Activated CD4-positive, CD25-positive, alpha-beta regulatory T cell (primary cell): Measurements from ENCODE around the gene CABP4.
"Not testable (repeated sequence)": the region's sequence is repeated elsewhere in the genome, so short reads cannot be mapped to it uniquely, and the experiment has no call there.

Source experiments
- DNase-seq, 4 experiments: peaks; one replicate each; lab custom pipeline; 2025; lab: John Stamatoyannopoulos, UW

Gene CABP4

DNA sequence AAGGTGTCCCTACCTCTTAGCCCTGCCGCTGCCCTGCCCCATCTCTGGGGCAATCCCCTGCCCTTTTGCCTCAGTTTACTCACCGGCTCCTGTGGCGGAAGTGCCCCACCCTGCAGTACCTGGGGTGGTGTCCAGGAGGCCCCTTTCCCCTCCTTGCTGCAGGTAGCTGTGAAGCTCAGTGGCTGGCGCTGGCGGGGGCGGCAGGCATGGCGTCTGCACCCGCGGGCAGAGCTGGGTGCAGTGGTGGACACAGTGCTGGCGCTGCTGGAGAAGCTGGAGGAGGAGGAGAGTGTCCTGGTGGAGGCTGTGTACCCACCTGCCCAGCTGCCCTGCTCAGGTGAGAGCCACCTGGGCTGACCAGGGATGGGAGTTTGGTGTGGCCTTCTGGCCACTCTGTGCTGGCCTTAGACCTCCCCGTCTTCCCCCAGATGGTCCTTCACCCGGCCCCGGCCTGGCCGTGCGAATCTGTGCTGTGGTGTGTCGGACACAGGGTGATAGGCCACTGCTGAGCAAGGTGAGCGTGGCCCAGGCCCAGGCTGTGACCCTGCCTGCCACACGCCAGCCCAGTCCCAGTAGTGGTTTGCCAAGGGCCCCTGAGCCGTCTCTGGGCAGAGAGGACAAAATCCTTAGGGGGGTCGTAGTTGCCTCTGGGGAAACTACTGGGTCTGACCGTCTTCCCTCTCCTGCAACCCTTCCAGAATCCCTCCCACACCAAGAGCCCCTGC, 35.7 kb upstream of the CABP4 start:
- DNase-seq = no peak

DNA sequence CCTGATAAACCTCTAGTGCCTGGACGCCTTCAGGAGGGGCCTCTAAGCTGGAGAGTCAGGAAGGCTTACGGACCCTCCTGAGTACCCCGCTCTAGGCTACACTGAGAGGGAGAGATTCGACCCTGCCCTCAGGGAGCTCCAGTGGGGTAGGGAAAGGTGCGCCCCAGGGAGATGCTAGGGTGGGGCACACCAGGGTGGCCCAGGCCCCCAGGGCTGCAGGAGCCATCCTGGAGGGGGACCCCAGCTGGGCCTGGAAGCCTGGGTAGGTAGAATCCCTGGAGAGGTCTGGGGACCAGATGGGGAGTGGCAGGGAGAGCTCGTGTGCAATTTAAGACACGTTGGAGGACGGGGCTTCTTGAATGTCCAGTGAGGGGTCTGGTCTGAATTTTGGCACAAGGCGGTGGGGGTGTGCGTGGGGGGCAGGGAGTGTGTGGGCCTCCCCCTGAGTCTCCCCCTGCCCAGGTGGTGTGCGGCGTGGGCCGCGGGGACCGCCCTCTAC, 35.0 kb upstream of the CABP4 start:
- DNase-seq = no peak

DNA sequence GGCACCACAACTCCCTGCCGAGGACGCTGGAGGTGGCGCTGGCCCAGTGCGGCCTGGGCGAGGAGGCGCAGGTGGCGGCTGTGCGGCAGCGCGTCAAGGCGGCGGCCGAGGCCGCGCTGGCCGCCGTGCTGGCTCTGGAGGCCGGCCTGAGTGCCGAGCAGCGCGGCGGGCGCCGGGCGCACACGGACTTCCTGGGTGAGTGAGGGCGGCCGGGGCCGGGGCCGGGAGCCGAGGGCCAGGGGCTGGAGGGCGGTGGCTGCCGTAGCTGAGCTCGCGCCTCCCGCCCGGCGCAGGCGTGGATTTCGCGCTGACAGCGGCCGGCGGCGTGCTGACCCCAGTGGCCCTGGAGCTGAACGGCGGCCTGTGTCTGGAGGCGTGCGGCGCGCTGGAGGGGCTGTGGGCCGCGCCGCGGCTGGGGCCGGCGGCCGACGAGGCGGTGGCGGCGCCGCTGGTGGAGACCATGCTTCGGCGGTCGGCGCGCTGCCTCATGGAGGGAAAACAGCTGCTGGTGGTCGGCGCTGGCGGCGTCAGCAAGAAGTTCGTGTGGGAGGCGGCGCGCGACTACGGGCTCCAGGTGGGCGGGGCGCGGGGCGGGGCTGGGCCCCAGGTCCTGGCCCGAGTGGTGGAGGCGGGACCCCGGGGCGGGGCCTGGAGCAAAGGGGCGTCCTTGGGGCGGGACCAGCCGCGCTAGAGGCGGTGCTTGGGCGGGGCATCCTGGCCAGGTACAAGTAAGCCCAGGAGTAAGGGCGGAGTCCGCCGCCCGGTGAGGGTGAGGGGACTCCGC, 34.3 kb upstream of the CABP4 start:
- peak; percentile 98 to 99 (median 99) for DNase-seq

DNA sequence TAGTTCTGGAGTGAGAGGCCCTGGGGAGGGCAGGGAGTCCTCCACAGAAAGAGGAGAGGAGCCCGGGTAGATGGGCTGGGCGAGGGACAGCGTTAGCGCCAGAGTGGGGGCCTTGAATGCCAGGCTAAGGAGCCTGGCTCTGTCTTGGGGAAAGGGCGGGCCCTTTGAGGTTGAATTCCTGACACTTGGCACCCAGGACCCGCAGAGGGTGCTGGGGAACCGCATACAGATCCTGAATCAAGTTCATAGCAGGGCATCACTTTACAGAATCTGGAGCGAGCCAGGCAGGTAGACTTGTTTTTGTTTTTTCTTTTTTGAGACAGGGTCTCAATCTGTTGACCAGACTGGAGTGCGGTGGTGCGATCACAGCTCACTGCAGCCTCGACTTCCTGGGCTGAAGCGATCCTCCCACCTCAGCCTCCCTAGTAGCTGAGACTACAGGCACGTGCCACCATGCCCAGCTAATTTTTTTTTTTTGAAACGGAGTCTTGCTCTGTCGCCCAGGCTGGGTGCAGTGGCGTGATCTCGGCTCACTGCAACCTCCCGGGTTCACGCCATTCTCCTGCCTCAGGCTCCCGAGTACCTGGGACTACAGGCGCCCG, 33.6 kb upstream of the CABP4 start:
- DNase-seq = no peak

DNA sequence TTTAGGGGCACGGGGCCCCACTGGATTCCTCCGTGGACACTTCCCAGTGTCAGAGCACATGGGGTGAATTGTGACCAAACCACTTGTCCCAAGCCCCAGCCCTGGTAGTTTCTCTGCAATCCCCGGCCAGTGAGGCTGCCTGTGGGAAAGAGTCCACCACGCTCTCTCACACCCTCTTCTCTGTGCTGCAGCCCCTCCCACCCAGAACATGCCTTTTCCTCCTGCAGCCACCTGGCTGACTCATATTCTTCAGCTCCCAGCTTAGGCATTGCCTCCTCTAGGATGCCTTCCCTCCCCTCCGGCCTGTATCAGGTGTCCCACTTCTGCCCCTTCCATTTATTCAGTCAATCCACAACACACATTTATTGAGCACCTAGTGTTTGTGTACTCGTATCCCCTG, 32.3 kb upstream of the CABP4 start:
- DNase-seq = no peak

DNA sequence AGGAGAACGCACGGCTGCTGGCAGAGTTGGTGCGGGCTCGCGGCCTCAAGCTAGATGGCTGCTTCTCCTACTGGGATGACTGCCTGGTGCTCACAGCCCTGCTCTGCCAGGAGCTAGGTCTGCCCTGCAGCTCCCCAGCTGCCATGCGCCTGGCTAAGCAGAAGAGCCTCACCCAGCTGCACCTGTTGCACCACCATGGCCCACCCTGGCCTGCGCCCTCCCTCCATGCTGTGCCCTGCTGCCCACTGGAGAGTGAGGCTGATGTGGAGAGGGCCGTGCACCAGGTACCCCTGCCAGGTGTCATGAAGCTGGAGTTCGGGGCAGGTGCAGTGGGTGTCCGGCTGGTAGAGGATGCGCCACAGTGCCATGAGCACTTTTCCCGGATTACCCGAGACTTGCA, 31.7 kb upstream of the CABP4 start:
- DNase-seq = no peak

DNA sequence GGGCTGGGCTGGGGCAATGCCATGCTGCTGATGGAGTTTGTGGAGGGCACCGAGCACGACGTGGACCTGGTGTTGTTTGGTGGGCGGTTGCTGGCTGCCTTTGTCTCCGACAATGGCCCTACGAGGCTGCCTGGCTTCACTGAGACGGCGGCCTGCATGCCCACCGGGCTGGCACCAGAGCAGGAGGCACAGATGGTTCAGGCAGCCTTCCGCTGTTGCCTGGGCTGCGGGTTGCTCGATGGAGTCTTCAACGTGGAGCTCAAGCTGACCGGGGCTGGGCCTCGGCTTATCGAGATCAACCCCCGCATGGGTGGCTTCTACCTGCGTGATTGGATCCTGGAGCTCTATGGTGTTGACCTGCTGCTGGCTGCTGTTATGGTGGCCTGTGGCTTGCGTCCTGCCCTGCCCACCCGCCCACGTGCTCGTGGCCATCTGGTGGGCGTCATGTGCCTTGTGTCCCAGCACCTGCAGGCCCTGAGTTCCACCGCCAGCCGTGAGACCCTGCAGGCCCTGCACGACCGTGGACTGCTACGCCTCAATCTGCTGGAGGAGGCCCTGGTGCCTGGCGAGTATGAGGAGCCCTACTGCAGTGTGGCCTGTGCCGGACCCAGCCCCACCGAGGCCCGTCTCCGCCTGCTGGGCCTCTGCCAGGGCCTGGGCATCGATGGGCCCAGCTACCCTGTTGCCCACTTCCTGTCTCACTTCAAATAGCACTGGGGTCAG, 31.1 kb upstream of the CABP4 start:
- no peak for DNase-seq

DNA sequence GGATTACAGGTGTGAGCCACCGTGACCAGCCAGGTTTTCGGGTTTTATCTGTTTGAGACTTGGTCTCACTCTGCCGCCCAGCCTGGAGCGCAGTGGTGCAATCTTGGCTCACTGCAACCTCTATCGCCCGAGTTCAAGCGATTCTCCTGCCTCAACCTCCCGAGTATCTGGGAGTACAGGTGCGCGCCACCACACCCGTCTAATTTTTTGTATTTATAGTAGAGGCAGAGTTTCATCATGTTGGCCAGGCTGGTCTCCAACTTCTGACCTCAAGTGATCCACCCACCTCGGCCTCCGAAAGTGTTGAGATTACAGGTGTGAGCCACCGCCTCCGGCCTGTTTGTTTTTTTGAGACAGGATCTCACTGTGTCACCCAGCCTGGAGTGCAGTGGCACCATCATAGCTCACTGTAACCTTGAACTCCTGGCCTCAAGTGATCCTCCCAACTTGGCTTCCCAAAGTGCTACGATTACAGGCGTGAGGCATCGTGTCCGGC, 27.7 kb upstream of the CABP4 start:
- DNase-seq = not testable (repeated sequence)

DNA sequence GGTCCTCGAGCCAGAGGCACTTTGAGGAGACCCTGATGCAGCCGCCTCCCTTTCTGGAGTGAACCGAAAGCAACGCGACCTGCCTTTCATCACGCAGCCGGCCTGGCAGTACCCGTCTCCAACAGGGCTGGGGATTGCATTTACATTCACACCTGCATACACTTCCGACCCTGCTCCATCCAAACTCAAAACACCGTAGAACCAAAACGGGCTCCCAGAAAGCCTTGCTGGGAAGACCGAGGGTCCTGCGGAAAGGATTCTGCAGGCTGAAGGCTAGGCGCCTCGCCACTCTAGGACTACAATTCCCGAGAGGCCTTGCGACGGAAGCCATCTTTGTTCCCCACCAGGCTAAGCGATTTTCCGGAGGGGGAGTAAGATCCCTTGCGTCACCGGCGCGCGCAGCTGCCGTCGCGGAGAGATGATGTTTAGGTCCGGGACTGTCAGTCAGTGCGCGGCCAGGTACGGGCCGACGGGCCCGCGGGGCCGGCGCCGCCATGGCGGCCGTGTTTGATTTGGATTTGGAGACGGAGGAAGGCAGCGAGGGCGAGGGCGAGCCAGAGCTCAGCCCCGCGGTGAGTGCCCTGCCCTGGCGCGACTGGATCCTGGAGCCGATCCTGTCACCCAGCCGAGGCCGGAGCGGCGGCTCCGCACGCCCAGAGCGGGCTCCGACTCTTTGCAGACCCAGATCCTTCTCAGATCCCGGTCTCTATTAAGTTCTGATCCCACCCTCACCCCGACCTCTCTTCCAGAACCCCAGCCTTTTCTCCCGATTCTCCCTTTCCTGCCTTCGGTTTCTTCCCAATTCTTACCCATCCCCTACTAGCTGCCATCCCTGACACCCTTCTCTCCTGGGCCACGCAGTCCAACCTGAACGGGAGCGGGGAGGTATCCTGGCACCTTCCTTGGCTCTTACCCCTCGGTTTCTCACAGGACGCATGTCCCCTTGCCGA, 26.8 kb upstream of the CABP4 start, which contains the start of gene RPS6KB2:
TSS of gene RPS6KB2 (plus strand) at position 443 of the 950 bp plus-strand sequence. CDS start at position 495, 52 bp downstream.
- peak; percentile 94 to 99 (median 98) for DNase-seq

DNA sequence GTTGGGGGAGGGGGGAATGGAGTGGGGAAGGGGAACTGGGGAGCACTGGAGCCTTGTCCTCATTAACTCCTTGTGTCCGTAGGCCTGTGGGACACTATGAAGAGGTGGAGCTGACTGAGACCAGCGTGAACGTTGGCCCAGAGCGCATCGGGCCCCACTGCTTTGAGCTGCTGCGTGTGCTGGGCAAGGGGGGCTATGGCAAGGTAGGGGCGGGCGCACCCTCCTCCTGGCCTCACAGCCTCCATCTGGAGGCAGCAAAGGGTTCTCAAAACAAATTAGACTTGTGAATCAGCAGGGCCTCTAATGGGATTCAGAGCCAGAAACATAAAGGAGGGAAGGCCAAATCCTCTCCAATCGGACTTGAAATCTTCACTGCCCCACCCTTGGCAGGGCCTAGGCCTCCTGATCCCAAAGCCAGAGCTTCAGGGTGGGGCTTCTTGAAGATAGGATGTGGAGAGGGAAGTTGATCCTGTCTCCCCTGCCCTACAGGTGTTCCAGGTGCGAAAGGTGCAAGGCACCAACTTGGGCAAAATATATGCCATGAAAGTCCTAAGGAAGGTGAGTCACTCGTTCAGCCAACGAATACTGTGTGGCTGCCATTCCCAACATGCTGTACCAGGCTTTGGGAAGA, 26.0 kb upstream of the CABP4 start:
- no peak for DNase-seq

DNA sequence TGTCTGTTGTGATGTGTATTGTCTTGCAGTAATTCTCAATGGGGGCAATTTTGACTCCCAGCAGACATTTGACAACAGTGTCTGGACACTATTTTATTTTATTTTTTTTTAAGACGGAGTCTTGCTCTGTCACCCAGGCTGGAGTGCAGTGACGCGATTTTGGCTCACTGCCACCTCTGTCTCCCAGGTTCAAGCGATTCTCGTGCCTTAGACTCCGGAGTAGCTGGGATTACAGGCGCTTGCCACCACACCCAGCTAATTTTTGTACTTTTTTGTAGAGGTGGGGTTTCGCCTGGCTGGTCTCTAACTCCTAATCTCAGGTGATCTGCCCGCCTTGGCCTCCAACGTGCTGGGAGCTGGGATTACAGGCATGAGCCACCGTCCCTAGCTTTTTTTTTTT, 25.4 kb upstream of the CABP4 start:
- no peak for DNase-seq

DNA sequence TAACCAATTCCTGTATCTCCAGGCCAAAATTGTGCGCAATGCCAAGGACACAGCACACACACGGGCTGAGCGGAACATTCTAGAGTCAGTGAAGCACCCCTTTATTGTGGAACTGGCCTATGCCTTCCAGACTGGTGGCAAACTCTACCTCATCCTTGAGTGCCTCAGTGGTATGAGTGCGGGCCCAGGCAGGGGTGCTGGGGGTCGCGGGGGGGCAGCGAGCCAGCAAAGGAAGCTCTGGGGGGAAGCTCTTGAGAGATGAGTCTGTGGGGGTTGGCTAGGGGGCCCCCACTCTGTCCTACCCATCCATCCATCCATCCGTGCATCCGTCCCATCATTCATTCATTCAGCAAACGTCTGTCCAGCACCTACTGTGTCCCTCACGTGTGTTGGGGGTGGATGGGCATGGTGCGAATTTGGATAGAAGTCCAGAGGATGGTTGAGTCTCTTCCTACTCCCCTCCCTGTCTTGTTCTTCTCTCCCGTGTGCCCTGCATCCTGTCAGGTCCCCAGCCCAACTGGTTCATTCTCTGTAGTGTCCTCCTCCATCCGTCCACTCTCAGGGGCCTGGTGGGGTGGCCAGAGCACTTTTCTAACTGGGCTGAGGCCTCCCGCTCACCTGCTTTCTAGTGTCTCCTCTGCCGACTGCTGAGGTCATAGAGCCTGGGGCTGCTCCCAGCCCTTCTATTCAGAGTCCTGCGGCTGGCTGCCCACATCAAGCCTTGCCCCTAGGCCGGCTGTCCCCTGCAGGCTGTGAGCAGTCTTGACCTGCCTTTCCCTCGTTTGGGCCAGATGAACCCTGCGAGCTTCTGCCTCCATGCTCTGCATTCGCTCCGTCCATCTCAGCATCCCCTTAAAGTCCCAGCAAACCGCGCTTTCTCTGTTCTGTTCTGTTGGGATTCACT, 23.6 kb upstream of the CABP4 start:
- DNase-seq = no peak

DNA sequence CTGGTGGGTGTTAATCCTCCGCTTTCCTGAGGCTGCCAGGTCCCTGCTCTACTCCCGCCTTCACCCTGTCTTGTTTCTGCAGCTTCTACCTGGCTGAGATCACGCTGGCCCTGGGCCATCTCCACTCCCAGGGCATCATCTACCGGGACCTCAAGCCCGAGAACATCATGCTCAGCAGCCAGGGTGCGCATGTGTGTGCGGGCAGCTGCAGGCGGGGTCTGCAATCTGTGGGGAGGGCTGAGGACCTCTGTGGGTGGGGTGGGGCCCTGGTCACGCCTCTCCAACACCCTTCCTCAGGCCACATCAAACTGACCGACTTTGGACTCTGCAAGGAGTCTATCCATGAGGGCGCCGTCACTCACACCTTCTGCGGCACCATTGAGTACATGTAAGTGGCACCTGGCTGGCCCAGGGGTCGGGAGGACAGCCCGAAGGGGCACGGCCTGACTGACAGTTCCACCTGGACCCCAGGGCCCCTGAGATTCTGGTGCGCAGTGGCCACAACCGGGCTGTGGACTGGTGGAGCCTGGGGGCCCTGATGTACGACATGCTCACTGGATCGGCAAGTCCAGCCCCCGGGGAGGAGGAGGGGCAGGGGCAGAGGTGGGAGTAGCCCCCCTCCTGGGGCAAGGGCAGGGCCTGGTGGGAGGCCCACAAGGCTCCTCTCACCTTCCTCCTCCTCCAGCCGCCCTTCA, 22.4 kb upstream of the CABP4 start:
- DNase-seq = no peak

DNA sequence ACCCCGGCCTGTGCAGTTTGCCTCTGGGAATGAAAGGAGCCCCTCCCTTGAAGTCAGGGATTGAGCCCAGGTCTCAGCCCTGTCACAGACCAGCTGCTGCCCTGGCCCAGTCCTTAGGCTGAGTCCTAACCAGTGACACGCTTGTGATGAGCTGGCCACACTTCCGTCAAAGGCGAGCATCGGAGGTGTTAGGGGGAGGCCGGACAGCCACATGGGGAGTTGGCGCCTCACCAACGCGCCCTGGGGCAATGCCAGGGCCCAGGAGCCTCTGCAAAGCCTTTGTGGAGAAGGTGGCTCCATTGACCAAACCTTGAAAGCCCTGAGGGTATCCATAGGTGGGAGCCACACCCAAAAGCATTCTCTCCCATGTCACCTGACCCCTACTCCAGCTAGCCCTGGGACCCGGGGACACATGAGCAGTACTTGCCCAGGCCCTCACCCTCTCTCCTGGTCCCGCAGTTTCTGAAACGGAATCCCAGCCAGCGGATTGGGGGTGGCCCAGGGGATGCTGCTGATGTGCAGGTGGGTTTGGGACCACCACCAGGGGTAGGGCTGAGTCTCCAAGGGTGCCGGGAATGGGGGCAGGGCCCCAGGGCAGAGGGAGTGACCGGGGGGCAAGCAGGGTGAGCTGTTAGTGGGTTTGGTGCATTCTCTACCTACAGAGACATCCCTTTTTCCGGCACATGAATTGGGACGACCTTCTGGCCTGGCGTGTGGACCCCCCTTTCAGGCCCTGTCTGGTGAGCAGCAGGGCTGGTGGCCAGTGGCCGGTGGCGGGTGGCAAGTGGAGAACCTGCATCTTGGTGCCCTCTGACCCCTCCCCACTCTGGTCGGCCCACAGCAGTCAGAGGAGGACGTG, 21.4 kb upstream of the CABP4 start:
- DNase-seq = no peak

DNA sequence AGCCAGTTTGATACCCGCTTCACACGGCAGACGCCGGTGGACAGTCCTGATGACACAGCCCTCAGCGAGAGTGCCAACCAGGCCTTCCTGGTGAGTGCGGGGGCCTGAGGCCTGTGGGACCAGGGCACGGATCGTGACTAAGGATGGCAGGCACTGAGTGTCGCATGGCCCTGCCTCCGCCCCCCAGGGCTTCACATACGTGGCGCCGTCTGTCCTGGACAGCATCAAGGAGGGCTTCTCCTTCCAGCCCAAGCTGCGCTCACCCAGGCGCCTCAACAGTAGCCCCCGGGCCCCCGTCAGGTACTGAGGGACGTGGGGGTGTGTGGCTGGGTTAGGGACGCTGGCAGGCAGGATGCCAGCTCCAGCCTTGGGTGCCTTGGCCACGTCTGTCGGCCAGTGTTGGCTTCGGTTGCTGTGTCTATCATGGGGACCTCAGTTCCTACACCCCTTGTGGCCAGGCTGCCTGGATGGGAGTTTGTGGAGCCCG, 20.7 kb upstream of the CABP4 start:
- no peak for DNase-seq

DNA sequence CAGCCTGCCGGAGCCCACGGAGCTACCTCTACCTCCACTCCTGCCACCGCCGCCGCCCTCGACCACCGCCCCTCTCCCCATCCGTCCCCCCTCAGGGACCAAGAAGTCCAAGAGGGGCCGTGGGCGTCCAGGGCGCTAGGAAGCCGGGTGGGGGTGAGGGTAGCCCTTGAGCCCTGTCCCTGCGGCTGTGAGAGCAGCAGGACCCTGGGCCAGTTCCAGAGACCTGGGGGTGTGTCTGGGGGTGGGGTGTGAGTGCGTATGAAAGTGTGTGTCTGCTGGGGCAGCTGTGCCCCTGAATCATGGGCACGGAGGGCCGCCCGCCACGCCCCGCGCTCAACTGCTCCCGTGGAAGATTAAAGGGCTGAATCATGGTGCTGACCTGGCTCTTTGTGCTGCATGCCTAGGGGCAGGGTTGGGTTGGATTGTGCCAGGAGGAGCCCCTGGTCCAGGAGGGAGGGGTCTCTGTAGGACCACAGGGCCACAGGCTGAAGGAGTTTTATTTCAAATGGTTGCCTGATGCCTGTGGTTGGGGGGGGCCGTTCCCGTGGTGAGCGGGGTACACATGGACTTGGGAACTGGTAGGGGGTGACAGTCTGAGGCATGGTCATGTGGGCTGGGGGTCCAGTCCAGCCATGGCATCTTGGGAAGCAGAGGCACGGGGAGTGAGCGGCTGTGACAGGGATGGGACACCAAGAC, 20.0 kb upstream of the CABP4 start:
- DNase-seq = no peak
